Mucosa of rectum (tissue), 2 donors: ENCODE data around the gene SPRR2B.
"Not testable (repeated sequence)": the region's sequence is repeated elsewhere in the genome, so short reads cannot be mapped to it uniquely, and the experiment has no call there.

Experiments
- H3K27ac ChIP-seq, 2 donors: one replicate each; pipeline ENCODE4 v1.7.0; 2013; ENCODE audit warnings: inconsistent platforms in 2 of 2, low read depth in 2 of 2, low read length in 2 of 2
- H3K27me3 ChIP-seq, 2 donors: one replicate each; pipeline ENCODE4 v1.7.0; 2013; ENCODE audit warnings: low read length in 2 of 2; ENCODE audit not compliant: control insufficient read depth in 2 of 2, insufficient read depth in 2 of 2
- H3K36me3 ChIP-seq, 2 donors: one replicate each; pipeline ENCODE4 v1.7.0; 2013; ENCODE audit warnings: low read length in 2 of 2; ENCODE audit not compliant: control insufficient read depth in 2 of 2, insufficient read depth in 2 of 2
- H3K4me1 ChIP-seq, 2 donors: one replicate each; pipeline ENCODE4 v1.7.0; 2013; ENCODE audit warnings: low read length in 2 of 2, mild to moderate bottlenecking in 1 of 2; ENCODE audit not compliant: control insufficient read depth in 2 of 2, insufficient read depth in 2 of 2
- H3K4me3 ChIP-seq, 2 donors: one replicate each; pipeline ENCODE4 v1.7.0; 2013; ENCODE audit warnings: low read length in 2 of 2
- H3K9ac ChIP-seq, 2 donors: one replicate each; pipeline ENCODE4 v1.7.0; 2013; ENCODE audit warnings: low read length in 2 of 2, low read depth in 1 of 2, mild to moderate bottlenecking in 1 of 2
- H3K9me3 ChIP-seq, 2 donors: one replicate each; pipeline ENCODE4 v1.7.0; 2013; ENCODE audit warnings: low read length in 2 of 2; ENCODE audit not compliant: control insufficient read depth in 2 of 2
- donor health status: healthy.
- donor health status: Normal muscosa, but diverticular disease.

The SPRR2B gene

GRCh38 chr1:153021829-153022228 lies 49.6 kb downstream of the SPRR2B start:
- H3K27ac ChIP-seq, H3K4me3 ChIP-seq, H3K4me1 ChIP-seq, H3K27me3 ChIP-seq, H3K36me3 ChIP-seq, H3K9ac ChIP-seq, H3K9me3 ChIP-seq: not testable (repeated sequence)
